ENCODE measurements around the gene NAGLU. TPM values are rescaled to one million over a fixed set of nuclear protein-coding genes. Genes with fewer than 3 reads are reported as not detected.

NAGLU gene
- total and polyA plus RNA-seq, 2 experiments from 2014 or later: 12.0 to 31.2 TPM

- H3K36me3 Mint-ChIP-seq (ENCODE audit: low read depth): peaks cover 14% of the 10 kb centered on the region
These were observed 27.4 kb upstream of the NAGLU start for GRCh38 chr17:42508426-42509165.

More at GRCh38 chr17:42508426-42509165, 27.4 kb upstream of the NAGLU start:
- Histone ChIP-seq H3K4me1 (ENCODE audit: insufficient read depth) (no peaks in the 10 kb centered on the region), H4K20me1 (replicated peaks; ENCODE audit: insufficient read depth) (no peaks in the 10 kb centered on the region), H3F3A (replicated peaks; ENCODE audit: low read depth) (no peaks in the 10 kb centered on the region), H3K4me3 (no peak overlapping the region), H3K4me2 (no peak overlapping the region), H3K79me2 (replicated peaks; ENCODE audit: insufficient read depth) (no peaks in the 10 kb centered on the region), H2AFZ (no peak overlapping the region), H3K27me3 (ENCODE audit: insufficient read depth) (no peaks in the 10 kb centered on the region), H3K27ac (ENCODE audit: low read depth) (no peak overlapping the region), H3K36me3 (ENCODE audit: insufficient read depth) (peaks cover 5% of the 10 kb centered on the region; the same call in 1 of the 2 replicates), H3K9me2 (ENCODE audit: insufficient read depth) (no peaks in the 10 kb centered on the region)
- TF ChIP-seq JUNB (IDR thresholded peaks at IDR 0.05; ENCODE audit: unreplicated experiment) (no peak), CREB1 (CRISPR knock-in tag; IDR thresholded peaks at IDR 0.05; ENCODE audit: low read depth) (no peak), ZNF462 (CRISPR knock-in tag; IDR thresholded peaks at IDR 0.05) (no peak), POLR2AphosphoS5 (IDR thresholded peaks at IDR 0.05; ENCODE audit: low read depth) (no peak), CTCF (conservative IDR thresholded peaks at IDR 0.05; ENCODE audit: low read depth in 2 of 2) (no peak), ZNF331 (CRISPR knock-in tag; IDR thresholded peaks at IDR 0.05; ENCODE audit: low read depth) (no peak), REST (IDR thresholded peaks at IDR 0.05; ENCODE audit: unreplicated experiment) (no peak), ZNF114 (CRISPR knock-in tag; IDR thresholded peaks at IDR 0.05) (no peak)
- no peaks in the 10 kb centered on the region for H3K9me3 Mint-ChIP-seq
- ATAC-seq: no peak
- DNase-seq (ENCODE audit: low spot score): no peak
- H3K27me3 Mint-ChIP-seq (ENCODE audit: insufficient read depth, low read depth, poor library complexity): peaks cover 6% of the 10 kb centered on the region
- no peak overlapping the region for H3K4me3 Mint-ChIP-seq
- H3K4me1 Mint-ChIP-seq: no peaks in the 10 kb centered on the region
- no peak overlapping the region for H3K27ac Mint-ChIP-seq
